Measurements from ENCODE around the gene MYCL. TPM values are rescaled to one million over a fixed set of nuclear protein-coding genes. Genes with fewer than 3 reads are reported as not detected.
"Not testable (repeated sequence)": the region's sequence is repeated elsewhere in the genome, so short reads cannot be mapped to it uniquely, and the experiment has no call there.

The MYCL gene
- polyA plus RNA-seq, 2 of the 4 experiments (the other 2 are of a cell fraction): 0.68 to 1.3 TPM

- Histone ChIP-seq H3K4me1 (no peaks in the 10 kb centered on the region), H3K4me2 (no peak overlapping the region), H3K9me3 (no peaks in the 10 kb centered on the region), H3K27ac (no peak overlapping the region), H3K4me3 (no peak overlapping the region)
- ChIA-PET CTCF (interaction anchor here (0.6 to 8.0 kb wide), 51 partner anchors 8 to 1855 kb away, joined by 3 to 151 read pairs (median 5); partner anchors contain the start of gene MYCL), POLR2A (no interaction called here)
- DNase-seq (ENCODE audit: low read depth in 1 of 2, low spot score in 1 of 2): peak; percentile 62 to 71
- peak; percentile 96 to 99 for ATAC-seq
- no peak for FAIRE-seq
- TF ChIP-seq SMC3 (IDR thresholded peaks at IDR 0.05) (peak; percentile 78), RAD21 (conservative IDR thresholded peaks at IDR 0.05 in 1 of 2, IDR thresholded peaks at IDR 0.05 in 1 of 2) (peak; percentile 82 to 84), ZNF302 (CRISPR knock-in tag; IDR thresholded peaks at IDR 0.05) (no peak), EHF (CRISPR knock-in tag; IDR thresholded peaks at IDR 0.05) (no peak), CBX8 (IDR thresholded peaks at IDR 0.05) (no peak), HOXB13 (CRISPR knock-in tag; IDR thresholded peaks at IDR 0.05; ENCODE audit: low read depth) (no peak)
- TF ChIP-seq, protein P1, sequence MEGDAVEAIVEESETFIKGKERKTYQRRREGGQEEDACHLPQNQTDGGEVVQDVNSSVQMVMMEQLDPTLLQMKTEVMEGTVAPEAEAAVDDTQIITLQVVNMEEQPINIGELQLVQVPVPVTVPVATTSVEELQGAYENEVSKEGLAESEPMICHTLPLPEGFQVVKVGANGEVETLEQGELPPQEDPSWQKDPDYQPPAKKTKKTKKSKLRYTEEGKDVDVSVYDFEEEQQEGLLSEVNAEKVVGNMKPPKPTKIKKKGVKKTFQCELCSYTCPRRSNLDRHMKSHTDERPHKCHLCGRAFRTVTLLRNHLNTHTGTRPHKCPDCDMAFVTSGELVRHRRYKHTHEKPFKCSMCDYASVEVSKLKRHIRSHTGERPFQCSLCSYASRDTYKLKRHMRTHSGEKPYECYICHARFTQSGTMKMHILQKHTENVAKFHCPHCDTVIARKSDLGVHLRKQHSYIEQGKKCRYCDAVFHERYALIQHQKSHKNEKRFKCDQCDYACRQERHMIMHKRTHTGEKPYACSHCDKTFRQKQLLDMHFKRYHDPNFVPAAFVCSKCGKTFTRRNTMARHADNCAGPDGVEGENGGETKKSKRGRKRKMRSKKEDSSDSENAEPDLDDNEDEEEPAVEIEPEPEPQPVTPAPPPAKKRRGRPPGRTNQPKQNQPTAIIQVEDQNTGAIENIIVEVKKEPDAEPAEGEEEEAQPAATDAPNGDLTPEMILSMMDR (IDR thresholded peaks at IDR 0.05): peak; percentile 67
- 4% methylated on average over 3 of the region's 3 CpGs for WGBS (ENCODE audit: missing lambda C conversion rate)
Measured at GRCh38 chr1:39919545-39919944, 17.8 kb upstream of the MYCL start.

DNA sequence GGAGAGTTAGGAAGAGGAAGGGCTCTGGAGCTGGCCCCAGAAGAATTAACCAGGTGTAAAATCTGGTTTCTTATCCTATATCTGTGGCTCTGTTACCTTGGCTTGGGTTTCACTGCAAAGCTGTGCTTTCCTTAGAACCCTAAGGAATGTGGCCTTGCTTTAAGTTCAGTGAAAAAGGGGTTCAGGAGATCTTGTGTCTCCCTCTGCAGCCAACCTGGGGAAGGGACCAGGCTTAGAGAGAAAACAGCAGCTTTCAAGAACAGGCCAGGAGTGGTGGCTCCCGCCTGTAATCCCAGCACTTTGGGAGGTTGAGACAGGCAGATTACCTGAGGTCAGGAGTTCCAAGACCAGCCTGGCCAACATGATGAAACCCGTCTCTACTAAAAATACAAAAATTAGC is 16.1 kb upstream of the MYCL start:
- WGBS (ENCODE audit: missing lambda C conversion rate): 79% methylated on average over 2 of the region's 2 CpGs
- FAIRE-seq (no peak), DNase-seq (ENCODE audit: low read depth in 1 of 2, low spot score in 1 of 2) (peak in 1 of 2 experiments; percentile 23), ATAC-seq (no peak)
- Histone ChIP-seq H3K4me3 (no peak overlapping the region), H3K4me2 (no peak overlapping the region), H3K27ac (no peak overlapping the region), H3K4me1 (no peaks in the 10 kb centered on the region), H3K9me3 (no peaks in the 10 kb centered on the region)
- ChIA-PET POLR2A (no interaction called here), CTCF (interaction anchor here (0.9 to 8.0 kb wide), 7 partner anchors 9 to 113 kb away, joined by 3 to 151 read pairs (median 9); partner anchors contain the start of gene MYCL)
- no peak for TF ChIP-seq GATA3 (IDR thresholded peaks at IDR 0.05; ENCODE audit: borderline replicate concordance)
- TF ChIP-seq JUNB (IDR thresholded peaks at IDR 0.05): no peak
- no peak for TF ChIP-seq EP300 (IDR thresholded peaks at IDR 0.05)
- no peak for TF ChIP-seq RNF2 (IDR thresholded peaks at IDR 0.05; ENCODE audit: borderline replicate concordance, low read depth)
- no peak for TF ChIP-seq PHF8 (IDR thresholded peaks at IDR 0.05; ENCODE audit: borderline replicate concordance, low read depth)
- no peak for TF ChIP-seq RAD21 (conservative IDR thresholded peaks at IDR 0.05 in 1 of 2, IDR thresholded peaks at IDR 0.05 in 1 of 2)

DNA sequence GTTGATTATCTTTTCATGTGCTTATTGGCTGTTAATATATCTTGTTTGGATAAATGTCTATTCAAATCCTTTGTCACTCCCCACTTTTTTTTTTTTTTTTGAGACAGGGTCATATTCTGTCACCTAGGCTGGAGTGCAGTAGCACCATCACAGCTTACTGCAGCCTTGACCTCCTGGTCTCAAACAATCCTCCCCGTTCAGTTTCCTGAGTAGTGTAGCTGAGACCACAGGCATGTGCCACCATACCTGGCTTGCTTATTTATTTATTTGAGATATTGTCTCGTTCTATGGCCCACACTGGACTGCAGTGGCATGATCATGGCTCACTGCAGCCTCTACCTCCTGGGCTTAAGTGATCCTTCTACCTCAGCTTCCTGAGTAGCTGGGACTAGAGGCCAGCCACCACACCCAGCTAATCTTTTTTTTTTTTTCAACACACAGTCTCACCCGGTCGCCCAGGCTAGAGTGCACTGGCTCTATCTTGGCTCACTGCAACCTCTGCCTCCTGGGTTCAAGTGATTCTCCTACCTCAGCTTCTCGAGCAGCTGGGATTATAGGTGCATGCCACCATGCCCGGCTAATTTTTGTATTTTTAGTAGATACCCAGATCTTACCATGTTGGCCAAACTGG is 13.9 kb upstream of the MYCL start:
- no peak for DNase-seq (ENCODE audit: low read depth in 1 of 2, low spot score in 1 of 2)
- no peak overlapping the region for H3K27ac ChIP-seq
- no peak overlapping the region for H3K4me2 ChIP-seq
- no peak overlapping the region for H3K4me3 ChIP-seq
- CTCF ChIA-PET: interaction anchor here (0.6 to 8.0 kb wide), 6 partner anchors 8 to 117 kb away, joined by 3 to 151 read pairs (median 5); partner anchors contain the start of gene MYCL
- no peaks in the 10 kb centered on the region for H3K9me3 ChIP-seq
- POLR2A ChIA-PET: interaction anchor here (0.6 kb wide), 1 partner anchor 31 kb away, joined by 12 read pairs; no protein-coding TSS in a partner anchor
- 67% methylated on average over 6 of the region's 6 CpGs for WGBS (ENCODE audit: missing lambda C conversion rate)
- no peak for ATAC-seq
- no peak for TF ChIP-seq MAZ (IDR thresholded peaks at IDR 0.05; ENCODE audit: borderline replicate concordance, low read depth, low read length)
- no peak for TF ChIP-seq PBX3 (IDR thresholded peaks at IDR 0.05)
- TF ChIP-seq FOSB (CRISPR knock-in tag; IDR thresholded peaks at IDR 0.05): no peak
- TF ChIP-seq EP300 (IDR thresholded peaks at IDR 0.05): no peak
- TF ChIP-seq, protein P2, sequence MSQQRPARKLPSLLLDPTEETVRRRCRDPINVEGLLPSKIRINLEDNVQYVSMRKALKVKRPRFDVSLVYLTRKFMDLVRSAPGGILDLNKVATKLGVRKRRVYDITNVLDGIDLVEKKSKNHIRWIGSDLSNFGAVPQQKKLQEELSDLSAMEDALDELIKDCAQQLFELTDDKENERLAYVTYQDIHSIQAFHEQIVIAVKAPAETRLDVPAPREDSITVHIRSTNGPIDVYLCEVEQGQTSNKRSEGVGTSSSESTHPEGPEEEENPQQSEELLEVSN (IDR thresholded peaks at IDR 0.05; ENCODE audit: borderline replicate concordance, low read depth): no peak
- TF ChIP-seq TP53 (CRISPR knock-in tag; IDR thresholded peaks at IDR 0.05): no peak
- TF ChIP-seq HOXA7 (CRISPR knock-in tag; IDR thresholded peaks at IDR 0.05): no peak
- no peak for TF ChIP-seq FOXS1 (CRISPR knock-in tag; IDR thresholded peaks at IDR 0.05)
- no peak for FAIRE-seq
- H3K4me1 ChIP-seq: no peaks in the 10 kb centered on the region

DNA sequence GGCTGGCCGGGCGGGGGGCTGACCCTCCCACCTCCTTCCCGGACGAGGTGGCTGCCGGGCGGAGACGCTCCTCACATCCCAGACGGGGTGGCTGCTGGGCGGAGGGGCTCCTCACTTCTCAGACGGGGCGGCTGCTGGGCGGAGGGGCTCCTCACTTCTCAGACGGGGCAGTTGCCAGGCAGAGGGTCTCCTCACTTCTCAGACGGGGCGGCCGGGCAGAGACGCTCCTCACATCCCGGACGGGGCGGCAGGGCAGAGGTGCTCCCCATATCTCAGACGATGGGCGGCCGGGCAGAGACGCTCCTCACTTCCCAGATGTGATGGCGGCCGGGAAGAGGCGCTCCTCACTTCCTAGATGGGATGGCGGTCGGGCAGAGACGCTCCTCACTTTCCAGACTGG is 11.4 kb upstream of the MYCL start:
- POLR2A ChIA-PET; H3K4me1 ChIP-seq; H3K9me3 ChIP-seq; FAIRE-seq; ATAC-seq; H3K4me3 ChIP-seq; H3K27ac ChIP-seq; DNase-seq (ENCODE audit: low read depth in 1 of 2, low spot score in 1 of 2); H3K4me2 ChIP-seq: not testable (repeated sequence)
- whole genome bisulfite sequencing (ENCODE audit: missing lambda C conversion rate): no CpG with 5 or more reads among the region's 30 CpGs
- CTCF ChIA-PET: interaction anchor here (1.7 kb wide), 1 partner anchor 11 kb away, joined by 5 read pairs; no protein-coding TSS in a partner anchor

Data from A549 (cell line).